Esophagus (tissue), 2 donors: Measurements from ENCODE around the gene FAXDC2. TPM values are rescaled to one million over a fixed set of nuclear protein-coding genes. Genes with fewer than 3 reads are reported as not detected.
A peak's percentile ranks its signal among the peaks of the same experiment; 100 is the strongest.

ENCODE experiments used
- H3K27ac ChIP-seq, 2 donors: one replicate each; pipeline ENCODE4 v1.5.1; 2013; ENCODE audit warnings: low read depth in 2 of 2, mild to moderate bottlenecking in 2 of 2, inconsistent platforms in 1 of 2, low read length in 1 of 2, moderate library complexity in 1 of 2
- H3K27me3 ChIP-seq, 2 donors: one replicate each; pipeline ENCODE4 v1.6.1; 2013; ENCODE audit warnings: low read length in 2 of 2, control low read depth in 1 of 2, mild to moderate bottlenecking in 1 of 2; ENCODE audit not compliant: insufficient read depth in 2 of 2, control insufficient read depth in 1 of 2
- H3K36me3 ChIP-seq, 2 donors: one replicate each; pipeline ENCODE4 v1.6.1; 2013; ENCODE audit warnings: low read length in 1 of 2; ENCODE audit not compliant: control insufficient read depth in 2 of 2, insufficient read depth in 2 of 2
- H3K4me1 ChIP-seq, 2 donors: one replicate each; pipeline ENCODE4 v1.6.1; 2013; ENCODE audit warnings: low read length in 1 of 2; ENCODE audit not compliant: control insufficient read depth in 2 of 2, insufficient read depth in 2 of 2
- H3K4me3 ChIP-seq, 2 donors: one replicate each; pipeline ENCODE4 v1.5.1; 2013; ENCODE audit warnings: low read length in 2 of 2, mild to moderate bottlenecking in 2 of 2, low read depth in 1 of 2, moderate library complexity in 1 of 2
- H3K9me3 ChIP-seq, 2 donors: one replicate each; pipeline ENCODE4 v1.6.1; 2013; ENCODE audit warnings: mild to moderate bottlenecking in 2 of 2, low read depth in 1 of 2, low read length in 1 of 2, moderate library complexity in 1 of 2; ENCODE audit not compliant: control insufficient read depth in 2 of 2, insufficient read depth in 1 of 2
- WGBS, 2 donors: extraction: QIAGEN DNeasy Blood & Tissue Kit; methylation state at CpG; one replicate each; pipeline ENCODE4 v1.1.7; 2013; 5-methylcytosine and 5-hydroxymethylcytosine counted together
- polyA plus RNA-seq, 2 donors: library from polyadenylated mRNA; stranded (reverse); fragments of 200-250 nt; gene quantifications; one replicate each; pipeline ENCODE4 v1.2.3, GENCODE V29; 2013
- donor health status: healthy with polysubstance abuse.
- donor health status: Bipolar disorder and iron deficiency.

The FAXDC2 gene
- polyA plus RNA-seq, 2 donors: 2.4 to 6.0 TPM

GRCh38 chr5:154791535-154791934, 58.9 kb downstream of the FAXDC2 start:
- H3K27ac ChIP-seq: no peak overlapping the region
- H3K4me1 ChIP-seq: peaks cover 4 to 6% of the 10 kb centered on the region in 2 donors
- H3K4me3 ChIP-seq: no peak overlapping the region
- H3K36me3 ChIP-seq: peaks cover 16 to 38% of the 10 kb centered on the region in 2 donors
- no peaks in the 10 kb centered on the region for H3K27me3 ChIP-seq
- 81 to 91% methylated on average over 3 of the region's 3 CpGs for whole genome bisulfite sequencing, 2 donors
- H3K9me3 ChIP-seq: no peaks in the 10 kb centered on the region

- Histone ChIP-seq H3K4me1 (peaks cover 6 to 10% of the 10 kb centered on the region in 2 donors), H3K27me3 (no peaks in the 10 kb centered on the region), H3K9me3 (no peaks in the 10 kb centered on the region), H3K27ac (no peak overlapping the region), H3K4me3 (no peak overlapping the region), H3K36me3 (peaks cover 8 to 23% of the 10 kb centered on the region in 2 donors)
- 63 to 77% methylated on average over 5 of the region's 5 CpGs for WGBS, 2 donors
Measured at GRCh38 chr5:154788212-154788611, 62.2 kb downstream of the FAXDC2 start.

- peaks cover 0 to 8% of the 10 kb centered on the region in 2 donors for H3K36me3 ChIP-seq
- no peaks in the 10 kb centered on the region for H3K27me3 ChIP-seq
- no peak overlapping the region for H3K4me3 ChIP-seq
- H3K4me1 ChIP-seq: peaks cover 12 to 19% of the 10 kb centered on the region in 2 donors
- H3K27ac ChIP-seq: no peak overlapping the region
- no peaks in the 10 kb centered on the region for H3K9me3 ChIP-seq
- 60 to 81% methylated on average over 2 of the region's 2 CpGs for WGBS, 2 donors
Measured at GRCh38 chr5:154786414-154786813, 64.0 kb downstream of the FAXDC2 start.

GRCh38 chr5:154784856-154785255, 65.5 kb downstream of the FAXDC2 start:
- 83 to 92% methylated on average over 2 of the region's 2 CpGs for WGBS, 2 donors
- H3K4me3 ChIP-seq: no peak overlapping the region
- no peak overlapping the region for H3K27ac ChIP-seq
- no peaks in the 10 kb centered on the region for H3K27me3 ChIP-seq
- H3K9me3 ChIP-seq: no peaks in the 10 kb centered on the region
- peaks cover 15 to 19% of the 10 kb centered on the region in 2 donors for H3K4me1 ChIP-seq
- H3K36me3 ChIP-seq: peaks cover 0 to under 1% of the 10 kb centered on the region in 2 donors

GRCh38 chr5:154783774-154784460, 66.5 kb downstream of the FAXDC2 start:
- no peak overlapping the region for H3K27ac ChIP-seq
- 68 to 73% methylated on average over 11 of the region's 11 CpGs for WGBS, 2 donors
- peaks cover 0 to 2% of the 10 kb centered on the region in 2 donors for H3K36me3 ChIP-seq
- H3K27me3 ChIP-seq: no peaks in the 10 kb centered on the region
- no peaks in the 10 kb centered on the region for H3K9me3 ChIP-seq
- no peak overlapping the region for H3K4me3 ChIP-seq
- peaks cover 18 to 19% of the 10 kb centered on the region in 2 donors for H3K4me1 ChIP-seq

GRCh38 chr5:154782812-154783592, 67.4 kb downstream of the FAXDC2 start:
- Histone ChIP-seq H3K27me3 (no peaks in the 10 kb centered on the region), H3K27ac (peak overlapping the region in 1 of 2 donors; percentile 27), H3K4me3 (no peak overlapping the region), H3K36me3 (peaks cover 0 to 2% of the 10 kb centered on the region in 2 donors), H3K9me3 (no peaks in the 10 kb centered on the region), H3K4me1 (peaks cover 14 to 17% of the 10 kb centered on the region in 2 donors)
- 68 to 85% methylated on average over 1 of the region's 1 CpG for WGBS, 2 donors

- peaks cover 14 to 17% of the 10 kb centered on the region in 2 donors for H3K4me1 ChIP-seq
- H3K27ac ChIP-seq: no peak overlapping the region
- H3K9me3 ChIP-seq: no peaks in the 10 kb centered on the region
- peaks cover 0 to 2% of the 10 kb centered on the region in 2 donors for H3K36me3 ChIP-seq
- no peaks in the 10 kb centered on the region for H3K27me3 ChIP-seq
- H3K4me3 ChIP-seq: no peak overlapping the region
- 59 to 65% methylated on average over 4 of the region's 4 CpGs for WGBS, 2 donors
Measured at GRCh38 chr5:154782326-154782725, 68.1 kb downstream of the FAXDC2 start.

GRCh38 chr5:154780128-154780527, 70.3 kb downstream of the FAXDC2 start:
- Histone ChIP-seq H3K9me3 (no peaks in the 10 kb centered on the region), H3K4me1 (peaks cover 14% of the 10 kb centered on the region in 2 donors), H3K4me3 (no peak overlapping the region), H3K36me3 (peaks cover 0 to 2% of the 10 kb centered on the region in 2 donors), H3K27me3 (no peaks in the 10 kb centered on the region), H3K27ac (no peak overlapping the region)
- WGBS, 2 donors: 59 to 66% methylated on average over 1 of the region's 1 CpG

- Histone ChIP-seq H3K4me1 (peaks cover 14 to 17% of the 10 kb centered on the region in 2 donors), H3K27ac (no peak overlapping the region), H3K4me3 (no peak overlapping the region), H3K36me3 (peaks cover 0 to 2% of the 10 kb centered on the region in 2 donors), H3K9me3 (no peaks in the 10 kb centered on the region), H3K27me3 (no peaks in the 10 kb centered on the region)
- 79% methylated on average over 4 of the region's 4 CpGs for WGBS, 2 donors
Measured at GRCh38 chr5:154779105-154779504, 71.3 kb downstream of the FAXDC2 start.
